ENCODE results near the gene IRF7. TPM values are rescaled to one million over a fixed set of nuclear protein-coding genes. Genes with fewer than 3 reads are reported as not detected.

IRF7 gene
- total and polyA plus RNA-seq, 9 donors, result 0.28 to 59.1 (median 17.1) TPM

- Histone ChIP-seq H3K27me3 (no peaks in the 10 kb centered on the region), H3K4me3 (no peak overlapping the region), H3K36me3 (no peaks in the 10 kb centered on the region), H3K4me1 (ENCODE audit: insufficient read depth) (peaks cover 5% of the 10 kb centered on the region), H3K27ac (no peak overlapping the region), H3K9me3 (no peaks in the 10 kb centered on the region)
- DNase-seq, result no peak
- 94 to 96% (median 96%) methylated on average over 13 of the region's 13 CpGs for WGBS, 3 donors
- TF ChIP-seq POLR2A (IDR thresholded peaks at IDR 0.05), result no peak
- intact Hi-C loops (cut with DNase I), result no loop called here
These were observed 4.5 kb upstream of the IRF7 start for GRCh38 chr11:620201-620600.

GRCh38 chr11:619628-620050, 3.9 kb upstream of the IRF7 start:
- intact Hi-C loops (cut with DNase I), result loop anchor here in 1 of 4 donors (10.0 kb wide), 1 partner anchor 55 kb away; no protein-coding TSS in a partner anchor

GRCh38 chr11:618856-619627, 3.3 kb upstream of the IRF7 start:
- Histone ChIP-seq H3K4me3 (no peak overlapping the region), H3K36me3 (no peaks in the 10 kb centered on the region), H3K9me3 (no peaks in the 10 kb centered on the region), H3K27me3 (no peaks in the 10 kb centered on the region), H3K4me1 (ENCODE audit: insufficient read depth) (peaks cover 8% of the 10 kb centered on the region), H3K27ac (no peak overlapping the region)
- peak in 1 of 5 donors; percentile 38 for DNase-seq
- 88 to 90% (median 90%) methylated on average over 22 to 24 of the region's 24 CpGs for whole genome bisulfite sequencing, 3 donors
- TF ChIP-seq EP300 (IDR thresholded peaks at IDR 0.05) (no peak), CTCF (IDR thresholded peaks at IDR 0.05) (no peak), POLR2A (IDR thresholded peaks at IDR 0.05) (no peak)
- intact Hi-C loops (cut with DNase I), result loop anchor here in 1 of 4 donors (10.0 kb wide), 1 partner anchor 56 kb away; no protein-coding TSS in a partner anchor

More at GRCh38 chr11:619628-620050, 3.9 kb upstream of the IRF7 start:
- Histone ChIP-seq H3K27me3 (no peaks in the 10 kb centered on the region), H3K4me1 (ENCODE audit: insufficient read depth) (peaks cover 8% of the 10 kb centered on the region), H3K4me3 (no peak overlapping the region), H3K27ac (no peak overlapping the region), H3K36me3 (no peaks in the 10 kb centered on the region), H3K9me3 (no peaks in the 10 kb centered on the region)
- TF ChIP-seq CTCF (IDR thresholded peaks at IDR 0.05), result no peak
- no peak for TF ChIP-seq EP300 (IDR thresholded peaks at IDR 0.05)
- no peak for TF ChIP-seq POLR2A (IDR thresholded peaks at IDR 0.05)
- WGBS, 3 donors, result 88 to 93% (median 90%) methylated on average over 21 to 22 of the region's 22 CpGs
- peak in 1 of 5 donors; percentile 40 for DNase-seq

GRCh38 chr11:617912-618682, 2.3 kb upstream of the IRF7 start:
- H3K9me3 ChIP-seq, result no peaks in the 10 kb centered on the region
- H3K27me3 ChIP-seq, result no peaks in the 10 kb centered on the region
- no peak for TF ChIP-seq CTCF (IDR thresholded peaks at IDR 0.05)
- no peak for TF ChIP-seq POLR2A (IDR thresholded peaks at IDR 0.05)
- no peak for TF ChIP-seq EP300 (IDR thresholded peaks at IDR 0.05)
- DNase-seq, result peak in 3 of 5 donors; percentile 11 to 47 (median 29)
- 91 to 93% (median 93%) methylated on average over 24 to 25 of the region's 25 CpGs for WGBS, 3 donors
- no peak overlapping the region for H3K27ac ChIP-seq
- H3K36me3 ChIP-seq, result no peaks in the 10 kb centered on the region
- H3K4me3 ChIP-seq, result no peak overlapping the region
- H3K4me1 ChIP-seq (ENCODE audit: insufficient read depth), result peaks cover 8% of the 10 kb centered on the region
- intact Hi-C loops (cut with DNase I), result loop anchor here in 1 of 4 donors (10.0 kb wide), 1 partner anchor 57 kb away; no protein-coding TSS in a partner anchor

All from ovary (tissue), 9 donors.